SU-DHL-6 (cell line): Measurements from ENCODE around the gene EEFSEC.

Experiments
- CTCF ChIP-seq: fragments of 200-600 bp; sonication (generic); IDR thresholded peaks from one replicate; pipeline ENCODE4 v1.5.1; 2017; ENCODE audit warnings: antibody characterized with exemption, mild to moderate bottlenecking, low read length, moderate library complexity; ENCODE audit not compliant: insufficient read depth, poor library complexity, severe bottlenecking
- EZH2phosphoT487 ChIP-seq: fragments of 200-600 bp; sonication (generic), shearing (Covaris generic); conservative IDR thresholded peaks from 2 replicates; pipeline ENCODE4 v1.6.1; 2018; ENCODE audit warnings: mild to moderate bottlenecking, antibody characterized with exemption, low read length, moderate library complexity, mixed read lengths

GRCh38 chr3:128195802-128196201 lies 42.5 kb downstream of the EEFSEC start:
- no peak for TF ChIP-seq EZH2phosphoT487
- TF ChIP-seq CTCF, result no peak
